Keratinocyte (primary cell): Measurements from ENCODE around the gene PIEZO1. TPM values are rescaled to one million over a fixed set of nuclear protein-coding genes. Genes with fewer than 3 reads are reported as not detected.

Experiments
- DNase-seq: peaks from one replicate; pipeline ENCODE4 v3.0.0-alpha.2; 2011; ENCODE audit warnings: low read depth, missing footprints, low spot score
- FAIRE-seq: peaks from 2 replicates; lab custom pipeline; 2011; peaks lifted over from hg19 to GRCh38; lab: Jason Lieb, UNC
- H2AFZ ChIP-seq: 2 replicates; pipeline ENCODE4 v1.6.0; 2012; ENCODE audit warnings: low read length, control low read depth, inconsistent platforms; ENCODE audit not compliant: control insufficient read depth
- H3K27ac ChIP-seq: 2 replicates; pipeline ENCODE4 v1.5.1; 2011; ENCODE audit warnings: low read length; ENCODE audit not compliant: control insufficient read depth, insufficient read depth
- H3K27me3 ChIP-seq: 3 replicates; pipeline ENCODE4 v1.6.0; 2011; ENCODE audit warnings: low read length; ENCODE audit not compliant: control insufficient read depth, insufficient read depth; ENCODE audit errors: extremely low read depth
- H3K36me3 ChIP-seq, 2 experiments: 2 replicates in 1 of 2; 3 replicates in 1 of 2; pipeline ENCODE4 v1.5.1; 2011; ENCODE audit warnings: low read length in 2 of 2, mild to moderate bottlenecking in 1 of 2; ENCODE audit not compliant: control insufficient read depth in 2 of 2, insufficient read depth in 2 of 2; ENCODE audit errors: extremely low read depth in 1 of 2
- H3K4me1 ChIP-seq: 3 replicates; pipeline ENCODE4 v1.5.1; 2011; ENCODE audit warnings: low read length; ENCODE audit not compliant: control insufficient read depth, insufficient read depth; ENCODE audit errors: extremely low read depth
- H3K4me2 ChIP-seq: 3 replicates; pipeline ENCODE4 v1.6.0; 2011; ENCODE audit warnings: low read depth, low read length; ENCODE audit not compliant: control insufficient read depth, insufficient read depth; ENCODE audit errors: extremely low read depth
- H3K4me3 ChIP-seq, 3 experiments: fragments of 200-600 bp in 1 of 3; sonication (generic) in 1 of 3; 2 replicates in 2 of 3; 3 replicates in 1 of 3; pipeline ENCODE4 v1.5.1; 2011 to 2016; ENCODE audit warnings: low read length in 3 of 3, mild to moderate bottlenecking in 3 of 3, control low read depth in 2 of 3, inconsistent platforms in 1 of 3, low read depth in 1 of 3, mixed read lengths in 1 of 3, mixed run types in 1 of 3, moderate library complexity in 1 of 3; ENCODE audit not compliant: control insufficient read depth in 2 of 3, insufficient read depth in 2 of 3; ENCODE audit errors: extremely low read depth in 1 of 3
- H3K79me2 ChIP-seq: 2 replicates; pipeline ENCODE4 v1.6.0; 2012; ENCODE audit warnings: low read length; ENCODE audit not compliant: control insufficient read depth, insufficient read depth
- H3K9ac ChIP-seq: 3 replicates; pipeline ENCODE4 v1.6.0; 2011; ENCODE audit warnings: low read length; ENCODE audit not compliant: control insufficient read depth, insufficient read depth; ENCODE audit errors: extremely low read depth
- H3K9me1 ChIP-seq: 3 replicates; pipeline ENCODE4 v1.6.0; 2011; ENCODE audit warnings: low read length; ENCODE audit not compliant: control insufficient read depth, insufficient read depth; ENCODE audit errors: extremely low read depth
- H3K9me3 ChIP-seq: 2 replicates; pipeline ENCODE4 v1.5.1; 2012; ENCODE audit warnings: low read depth, low read length; ENCODE audit not compliant: control insufficient read depth
- H4K20me1 ChIP-seq: 3 replicates; pipeline ENCODE4 v1.6.0; 2011; ENCODE audit warnings: low read length; ENCODE audit not compliant: control insufficient read depth, insufficient read depth; ENCODE audit errors: extremely low read depth
- EZH2 ChIP-seq: IDR thresholded peaks from one replicate; pipeline ENCODE4 v1.6.1; 2012; ENCODE audit warnings: inconsistent platforms, mild to moderate bottlenecking, low read length, moderate library complexity
- dilution Hi-C: fragments of 300-500 bp; cut with MboI; formaldehyde crosslinking; loops from one replicate; pipeline ENCODE4 v1.7.0; 2020; ENCODE audit warnings: low sequenced_read_pairs; ENCODE audit not compliant: extremely low pct_ligation_motif_present
- polyA plus RNA-seq, 5 experiments: library from polyadenylated mRNA; depleted of rRNA in 3 of 5; stranded (reverse) in 3 of 5; stranded (forward) in 1 of 5; unstranded in 1 of 5; fragments of >200 nt; gene quantifications; 1 replicate in 1 of 5; 2 replicates in 3 of 5; 3 replicates in 1 of 5; pipeline versions ENCODE4 v1.2.1 to v1.2.3, GENCODE V29; 2011 to 2012; ENCODE audit warnings: missing spikeins in 2 of 5, low read depth in 1 of 5, low replicate concordance in 1 of 5
- TF ChIP-seq, protein P1 (sequence below), 3 experiments: IDR thresholded peaks in 1 of 3; conservative IDR thresholded peaks in 1 of 3; optimal IDR thresholded peaks in 1 of 3; 2 replicates in 2 of 3; 3 replicates in 1 of 3; pipeline versions ENCODE3 to v1.5.1; 2011; ENCODE audit warnings: low read length in 3 of 3, mild to moderate bottlenecking in 3 of 3, moderate library complexity in 2 of 3, control low read depth in 1 of 3, inconsistent platforms in 1 of 3; ENCODE audit not compliant: insufficient read depth in 2 of 3; ENCODE audit errors: extremely low read depth in 1 of 3

Gene PIEZO1
- polyA plus RNA-seq, 1 donor (not counting 4 experiments of a cell fraction or from before 2014, with no cell fraction given), result 62.8 TPM

DNA sequence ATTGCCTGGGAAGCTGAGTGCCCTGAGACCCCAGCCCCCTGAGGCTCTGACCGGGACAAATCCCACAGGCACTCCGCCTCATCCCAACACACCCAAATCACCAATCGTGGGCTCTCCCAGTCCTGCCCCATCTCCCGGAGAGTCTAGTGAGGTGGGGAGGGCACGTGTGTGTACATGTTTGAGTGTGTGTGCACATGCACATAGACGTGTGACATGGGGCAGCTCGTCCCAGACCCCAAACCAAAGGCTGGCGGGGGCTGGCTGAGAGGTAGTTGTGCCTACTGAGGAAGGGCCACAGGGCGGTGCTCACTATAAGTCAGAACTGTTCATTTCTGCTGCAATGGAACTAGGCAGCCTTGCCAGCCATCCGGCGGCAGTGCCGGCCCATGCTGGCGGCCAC lies 107.3 kb downstream of the PIEZO1 start:
- H2AFZ ChIP-seq, result no peak overlapping the region
- FAIRE-seq, result no peak
- peaks cover 0 to 6% of the 10 kb centered on the region in 2 experiments for H3K36me3 ChIP-seq
- H3K27ac ChIP-seq, result no peak overlapping the region
- H3K9ac ChIP-seq, result no peak overlapping the region
- no peaks in the 10 kb centered on the region for H3K79me2 ChIP-seq
- H3K4me3 ChIP-seq, result no peak overlapping the region
- peaks cover 16% of the 10 kb centered on the region for H3K27me3 ChIP-seq
- no peaks in the 10 kb centered on the region for H3K4me1 ChIP-seq
- H3K4me2 ChIP-seq, result no peak overlapping the region
- H4K20me1 ChIP-seq, result no peaks in the 10 kb centered on the region
- dilution Hi-C loops, result no loop called here
- no peaks in the 10 kb centered on the region for H3K9me3 ChIP-seq
- no peaks in the 10 kb centered on the region for H3K9me1 ChIP-seq
- TF ChIP-seq, protein P1, sequence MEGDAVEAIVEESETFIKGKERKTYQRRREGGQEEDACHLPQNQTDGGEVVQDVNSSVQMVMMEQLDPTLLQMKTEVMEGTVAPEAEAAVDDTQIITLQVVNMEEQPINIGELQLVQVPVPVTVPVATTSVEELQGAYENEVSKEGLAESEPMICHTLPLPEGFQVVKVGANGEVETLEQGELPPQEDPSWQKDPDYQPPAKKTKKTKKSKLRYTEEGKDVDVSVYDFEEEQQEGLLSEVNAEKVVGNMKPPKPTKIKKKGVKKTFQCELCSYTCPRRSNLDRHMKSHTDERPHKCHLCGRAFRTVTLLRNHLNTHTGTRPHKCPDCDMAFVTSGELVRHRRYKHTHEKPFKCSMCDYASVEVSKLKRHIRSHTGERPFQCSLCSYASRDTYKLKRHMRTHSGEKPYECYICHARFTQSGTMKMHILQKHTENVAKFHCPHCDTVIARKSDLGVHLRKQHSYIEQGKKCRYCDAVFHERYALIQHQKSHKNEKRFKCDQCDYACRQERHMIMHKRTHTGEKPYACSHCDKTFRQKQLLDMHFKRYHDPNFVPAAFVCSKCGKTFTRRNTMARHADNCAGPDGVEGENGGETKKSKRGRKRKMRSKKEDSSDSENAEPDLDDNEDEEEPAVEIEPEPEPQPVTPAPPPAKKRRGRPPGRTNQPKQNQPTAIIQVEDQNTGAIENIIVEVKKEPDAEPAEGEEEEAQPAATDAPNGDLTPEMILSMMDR (optimal IDR thresholded peaks at IDR 0.05 in 1 of 3, IDR thresholded peaks at IDR 0.05 in 1 of 3, conservative IDR thresholded peaks at IDR 0.05 in 1 of 3; ENCODE audit: extremely low read depth in 1 of 3, insufficient read depth in 2 of 3, low read length in 3 of 3), result no peak
- no peak for TF ChIP-seq EZH2
- DNase-seq, result no peak

DNA sequence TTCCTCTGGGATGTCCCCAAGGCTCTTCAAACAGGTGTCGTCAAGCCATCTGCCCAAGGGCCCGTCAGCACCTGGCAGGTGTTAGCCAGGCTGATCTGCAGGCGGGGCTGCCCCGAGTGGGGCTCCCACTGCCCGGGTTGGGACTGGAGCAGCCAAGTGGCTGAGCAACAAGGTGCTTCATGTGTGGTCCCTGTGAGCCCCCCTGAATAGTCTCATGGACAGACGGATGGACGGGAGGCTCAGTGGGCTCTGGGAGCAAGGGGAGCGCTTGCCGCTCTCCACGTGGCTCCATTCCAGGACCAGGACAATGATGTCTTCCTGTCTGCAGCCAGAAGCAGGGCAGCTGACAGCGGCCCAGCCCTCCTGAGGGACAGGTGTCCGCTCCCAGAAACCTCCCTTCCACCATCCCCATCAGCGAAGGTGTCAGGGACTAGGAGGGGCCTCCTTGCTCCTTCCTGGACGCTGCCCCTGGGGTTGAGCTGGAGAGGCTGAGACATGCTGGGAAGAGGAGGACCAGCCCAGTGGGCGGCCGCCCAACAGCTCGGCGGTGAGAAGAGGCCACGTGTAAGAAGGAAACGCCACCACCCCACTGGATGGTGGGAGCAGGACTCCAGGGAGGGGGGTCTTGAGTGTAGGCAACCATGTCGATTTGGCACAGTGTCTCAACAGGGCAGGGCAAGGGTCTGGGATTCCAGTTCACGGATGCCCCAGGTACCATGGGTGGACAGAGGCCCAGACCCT lies 108.3 kb downstream of the PIEZO1 start:
- no peaks in the 10 kb centered on the region for H3K4me1 ChIP-seq

More for the DNA sequence above, 108.3 kb downstream of the PIEZO1 start:
- Histone ChIP-seq H2AFZ (no peak overlapping the region), H3K4me2 (no peak overlapping the region), H3K36me3 (peaks cover 0 to 6% of the 10 kb centered on the region in 2 experiments), H3K9me3 (no peaks in the 10 kb centered on the region), H3K27ac (no peak overlapping the region), H3K79me2 (no peaks in the 10 kb centered on the region), H3K27me3 (peaks cover 9% of the 10 kb centered on the region), H3K9ac (no peak overlapping the region), H3K9me1 (no peaks in the 10 kb centered on the region), H3K4me3 (no peak overlapping the region), H4K20me1 (no peaks in the 10 kb centered on the region)
- FAIRE-seq, result no peak
- dilution Hi-C loops, result no loop called here
- DNase-seq, result no peak
- TF ChIP-seq EZH2, result no peak
- TF ChIP-seq, protein P1 (optimal IDR thresholded peaks at IDR 0.05 in 1 of 3, IDR thresholded peaks at IDR 0.05 in 1 of 3, conservative IDR thresholded peaks at IDR 0.05 in 1 of 3; ENCODE audit: extremely low read depth in 1 of 3, insufficient read depth in 2 of 3, low read length in 3 of 3), result no peak
